HG03432 (cell line): ENCODE results near the gene TMTC2.

Experiments
- ATAC-seq: cut with Tn5 transposase; IDR thresholded peaks from one replicate; pipeline ENCODE4 v1.9.1; 2021; ENCODE audit warnings: mild to moderate bottlenecking, moderate library complexity; ENCODE audit not compliant: unreplicated experiment

TMTC2 gene

DNA sequence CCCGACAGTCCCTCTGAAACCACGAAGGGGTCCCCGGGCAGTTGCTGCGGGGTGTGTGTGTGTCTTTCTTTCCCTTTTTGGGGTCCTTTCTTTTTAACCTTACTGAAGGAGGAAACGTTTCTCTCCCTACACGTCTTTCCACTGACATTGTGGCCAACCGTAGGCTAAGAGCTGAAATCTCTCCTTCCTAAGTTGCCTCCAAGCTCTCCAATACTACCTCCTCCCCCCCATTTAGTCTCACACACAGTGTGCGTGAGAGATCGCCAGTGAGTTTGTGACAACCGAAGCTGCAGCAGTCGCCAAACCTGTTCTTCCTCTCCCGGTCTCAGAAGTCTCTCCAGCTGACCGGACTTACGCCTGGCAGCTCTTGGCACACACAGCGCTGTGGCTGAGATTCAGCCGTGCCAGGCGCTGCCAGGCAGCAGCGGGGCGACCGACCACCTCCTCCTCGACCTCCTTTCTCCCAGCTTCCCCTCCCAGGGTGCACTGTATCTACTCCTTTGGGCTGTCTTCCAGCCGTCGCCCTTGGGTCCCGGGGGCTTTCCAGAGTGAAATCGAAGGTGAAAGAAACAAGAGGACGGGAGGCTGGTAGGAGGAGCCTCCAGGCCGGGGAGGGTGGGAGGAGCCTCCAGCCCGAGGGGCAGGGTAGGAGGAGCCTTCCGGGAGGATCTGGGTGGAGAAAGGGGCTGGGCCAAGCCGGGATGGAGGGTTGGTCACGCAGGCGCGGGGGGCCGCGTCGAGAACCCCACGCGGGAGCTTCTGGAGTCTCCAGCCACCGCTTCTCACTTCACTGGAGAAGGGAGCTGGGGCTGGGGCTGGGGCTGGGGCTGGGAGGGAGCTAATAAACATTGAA, at the start of gene TMTC2:
TMTC2 (plus strand) TSS at position 739 of the 853 bp plus-strand sequence.
- peak; percentile 87 for ATAC-seq

DNA sequence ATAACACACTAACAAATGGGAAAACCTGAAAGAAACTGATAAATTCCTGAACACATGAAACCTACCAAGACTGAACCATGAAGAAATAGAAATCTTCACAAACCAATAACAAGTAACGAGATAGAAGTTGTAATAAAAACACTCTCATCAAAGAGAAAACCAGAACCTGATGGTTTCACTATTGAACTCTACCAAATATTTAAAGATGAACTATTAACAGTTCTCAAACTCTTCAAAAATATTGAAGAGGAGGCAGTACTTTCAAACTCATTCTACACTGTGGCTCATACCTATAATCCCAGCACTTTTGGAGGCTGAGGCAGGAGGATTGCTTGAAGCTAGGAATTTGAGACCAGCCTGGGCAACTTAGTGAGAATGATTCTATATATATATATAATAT, 48.4 kb upstream of the TMTC2 start:
- peak; percentile 53 for ATAC-seq

DNA sequence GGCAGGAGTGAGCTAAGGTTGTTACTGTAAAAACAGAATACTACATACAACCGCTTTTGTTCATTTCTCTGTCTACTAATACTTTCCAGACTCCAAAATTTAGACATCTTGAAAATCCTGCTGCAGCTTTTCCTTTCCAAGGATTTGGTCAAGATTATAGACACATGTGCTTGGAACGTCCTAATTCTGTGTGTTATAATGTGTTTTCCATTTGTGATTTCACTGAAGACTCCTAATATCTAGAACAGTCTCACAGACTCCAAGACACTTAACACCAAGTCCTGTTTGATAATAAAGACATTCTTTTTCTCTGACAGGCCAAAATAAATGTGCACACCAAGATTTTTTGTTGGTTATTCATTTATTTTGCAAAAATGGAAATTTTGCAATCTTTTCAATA, 41.8 kb upstream of the TMTC2 start:
- no peak for ATAC-seq

DNA sequence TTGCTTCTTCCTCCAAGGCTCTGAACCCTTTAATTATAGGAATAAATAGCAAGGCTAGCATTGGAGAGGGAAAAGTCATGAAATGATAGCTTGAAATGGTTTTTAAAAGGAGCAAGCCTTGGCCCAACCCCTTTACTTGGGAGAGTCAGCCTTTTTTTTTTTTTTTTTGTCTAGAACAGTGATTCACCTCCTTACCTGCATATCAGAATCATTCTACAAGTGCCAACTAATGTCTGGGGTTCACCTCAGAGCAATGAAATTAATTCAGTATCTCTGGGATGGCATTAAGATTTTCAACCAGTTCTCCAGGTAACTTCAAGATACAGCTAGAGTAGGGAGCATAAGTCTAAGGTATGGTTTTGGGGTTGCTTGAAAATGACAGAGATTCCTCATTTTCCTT, 41.3 kb upstream of the TMTC2 start:
- ATAC-seq, result no peak

GRCh38 chr12:82647853-82648252, 38.9 kb upstream of the TMTC2 start:
- ATAC-seq, result no peak

DNA sequence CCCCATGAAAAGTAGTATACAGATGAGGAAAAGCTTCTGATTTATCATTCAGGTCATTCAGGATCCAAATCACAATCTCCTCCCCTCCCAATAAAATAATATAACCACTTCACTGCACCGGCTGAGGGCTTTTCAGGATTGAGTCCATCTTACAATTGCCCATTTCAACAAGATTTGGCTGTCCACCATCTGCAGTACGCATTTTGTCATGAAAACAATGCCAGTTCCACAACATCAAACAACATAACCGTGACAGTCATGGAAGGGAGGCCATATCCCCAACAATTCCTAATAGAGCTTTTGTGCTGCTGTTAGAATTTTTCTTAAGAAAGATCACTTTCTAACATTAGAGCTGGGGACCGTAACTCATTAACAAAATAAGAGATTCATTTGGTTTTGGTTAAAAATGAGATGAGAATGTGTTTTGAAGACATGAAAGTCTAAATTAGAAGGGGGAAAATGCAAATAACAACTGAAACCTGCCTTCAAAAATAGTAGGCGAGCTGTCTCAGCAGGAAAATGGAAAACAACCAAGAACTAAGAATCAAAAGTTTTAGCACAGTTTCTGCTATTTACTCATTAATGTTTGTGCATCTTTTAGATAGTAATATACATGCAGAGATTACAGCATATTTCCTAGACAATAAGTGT, 38.3 kb upstream of the TMTC2 start:
- ATAC-seq, result peak; percentile 45

GRCh38 chr12:82650627-82651337, 35.9 kb upstream of the TMTC2 start:
- peak; percentile 96 for ATAC-seq

DNA sequence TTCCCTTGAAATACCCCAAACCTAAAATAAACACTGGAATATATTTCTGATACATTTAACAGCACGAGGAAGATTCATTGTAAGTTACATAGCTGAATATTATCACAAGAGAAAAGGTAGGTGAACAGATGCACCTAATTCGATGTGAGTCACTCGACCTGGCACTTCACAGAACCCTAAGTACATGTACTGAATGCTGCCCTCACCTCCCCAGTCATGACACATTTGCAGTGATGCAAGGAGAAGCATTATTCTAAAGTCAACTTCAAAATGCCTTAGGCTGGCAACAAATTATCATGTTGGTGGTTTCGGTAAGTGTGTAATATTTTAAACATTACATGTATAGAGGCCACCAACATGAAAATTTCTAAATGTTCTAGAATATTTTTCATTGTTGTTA, 35.2 kb upstream of the TMTC2 start:
- ATAC-seq, result no peak

DNA sequence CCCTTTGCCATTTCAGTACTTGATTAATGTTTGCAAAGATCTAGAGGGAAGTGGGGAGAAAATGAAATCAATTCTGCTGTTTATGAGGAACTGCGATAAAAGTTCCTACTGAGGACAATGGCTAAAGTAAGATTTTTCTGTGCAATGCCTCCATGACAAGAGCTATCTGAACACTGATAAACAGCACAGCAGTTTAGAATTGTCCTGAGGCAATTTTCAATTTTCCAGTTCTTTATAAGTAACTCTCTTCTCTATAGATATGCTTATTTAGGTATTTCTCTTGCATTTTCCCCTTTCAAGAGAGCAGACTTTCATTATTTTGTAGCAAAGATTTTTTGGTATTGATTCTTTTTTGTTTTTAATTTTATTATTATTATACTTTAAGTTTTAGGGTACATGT, 34.6 kb upstream of the TMTC2 start:
- no peak for ATAC-seq

DNA sequence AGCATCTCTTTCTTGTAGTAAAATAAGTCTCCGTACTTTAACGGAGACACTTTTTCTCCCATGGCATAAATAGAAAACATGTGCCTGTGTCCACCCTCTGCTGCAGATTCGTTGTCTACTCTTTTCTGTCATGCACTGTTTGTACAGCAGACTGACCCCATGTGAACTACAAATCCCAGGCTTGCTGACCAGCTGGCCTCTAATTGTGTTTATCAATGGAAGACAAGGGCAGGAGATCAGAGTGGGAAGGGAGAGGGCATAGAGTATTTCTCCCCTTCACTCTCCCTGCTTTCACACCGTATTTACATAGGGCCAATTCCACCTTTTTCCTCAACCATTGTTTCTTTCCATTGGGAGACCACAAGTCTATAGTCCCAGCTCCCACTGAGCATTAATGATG, 31.0 kb upstream of the TMTC2 start:
- no peak for ATAC-seq

DNA sequence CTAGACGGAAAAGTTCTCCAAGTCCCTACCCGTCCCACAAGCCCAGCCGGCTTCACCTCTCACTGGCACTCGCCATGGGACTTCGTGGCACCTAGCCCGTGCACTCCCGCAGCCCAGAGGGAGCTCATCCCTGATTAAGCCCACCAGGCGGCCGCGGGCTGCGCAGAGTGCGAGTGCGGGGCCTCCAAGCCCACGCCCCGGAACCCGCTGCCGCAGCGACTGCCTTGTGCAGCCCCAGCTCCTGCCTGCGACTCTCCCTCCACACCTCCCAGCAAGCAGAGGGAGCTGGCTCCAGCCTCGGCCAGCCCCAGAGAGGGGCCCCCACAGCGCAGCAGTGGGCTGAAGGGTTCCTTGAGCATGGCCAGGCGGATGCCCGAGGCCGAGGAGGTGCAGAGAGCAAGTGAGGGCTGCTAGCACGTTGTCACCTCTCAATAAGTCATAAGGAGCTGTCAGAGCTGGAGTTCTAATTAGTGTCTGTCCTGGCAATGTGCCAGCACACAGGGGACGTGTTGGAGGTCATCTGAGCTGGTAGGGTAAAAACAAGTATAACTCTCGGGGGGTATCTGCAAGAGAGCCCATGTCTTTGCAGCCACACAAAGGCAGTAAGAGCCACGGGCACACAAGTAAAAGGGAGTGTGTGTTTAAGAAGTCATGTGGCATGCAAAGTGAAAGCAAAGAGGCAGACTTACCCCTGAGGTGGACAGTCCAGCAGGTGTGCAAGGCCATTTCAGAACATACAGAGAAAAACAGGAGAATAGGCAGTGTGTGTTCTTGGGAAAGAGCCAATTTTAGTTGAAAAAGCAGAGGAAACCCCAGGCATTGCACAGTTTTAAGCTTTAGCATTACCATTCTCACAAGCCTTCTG, 27.1 kb upstream of the TMTC2 start:
- ATAC-seq, result no peak

DNA sequence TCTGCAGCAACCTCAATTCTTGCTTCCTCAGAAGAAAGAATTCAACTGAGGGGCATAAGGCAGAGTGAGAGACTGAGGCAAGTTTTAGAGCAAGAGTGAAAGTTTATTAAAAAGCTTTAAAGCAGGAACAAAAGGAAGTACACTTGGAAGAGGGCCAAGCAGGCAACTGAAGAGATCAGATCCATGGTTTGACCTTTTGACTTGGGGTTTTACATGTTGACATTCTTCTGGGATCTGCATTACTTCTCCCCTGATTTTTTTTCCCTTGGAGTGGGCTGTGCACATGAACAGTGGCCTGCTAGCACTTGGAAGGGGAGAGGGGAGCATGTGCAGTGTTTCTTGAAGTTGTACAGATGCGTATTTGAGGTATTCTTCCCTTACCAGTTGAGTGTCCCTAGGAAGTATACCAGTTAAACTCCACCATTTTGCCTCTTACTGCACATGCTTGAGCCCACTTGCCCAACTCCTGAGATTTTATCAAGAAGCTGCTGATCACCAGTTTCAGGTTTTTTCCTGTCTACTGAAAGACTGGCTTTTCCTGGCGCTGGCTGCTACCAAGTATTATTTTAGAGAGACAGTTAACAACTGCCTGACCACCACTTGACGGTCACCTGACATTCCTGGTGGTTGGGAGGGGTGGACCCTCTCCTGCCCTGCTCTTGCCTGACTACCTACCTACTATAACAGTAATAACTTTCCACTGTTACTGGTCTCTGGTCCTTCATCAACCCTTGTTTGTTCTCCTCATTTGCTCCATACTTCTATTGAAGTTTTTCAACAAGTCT, 26.0 kb upstream of the TMTC2 start:
- no peak for ATAC-seq

GRCh38 chr12:82663893-82664292, 22.8 kb upstream of the TMTC2 start:
- ATAC-seq, result no peak

- peak; percentile 76 for ATAC-seq
These were observed 21.4 kb upstream of the TMTC2 start for GRCh38 chr12:82665142-82665923.

DNA sequence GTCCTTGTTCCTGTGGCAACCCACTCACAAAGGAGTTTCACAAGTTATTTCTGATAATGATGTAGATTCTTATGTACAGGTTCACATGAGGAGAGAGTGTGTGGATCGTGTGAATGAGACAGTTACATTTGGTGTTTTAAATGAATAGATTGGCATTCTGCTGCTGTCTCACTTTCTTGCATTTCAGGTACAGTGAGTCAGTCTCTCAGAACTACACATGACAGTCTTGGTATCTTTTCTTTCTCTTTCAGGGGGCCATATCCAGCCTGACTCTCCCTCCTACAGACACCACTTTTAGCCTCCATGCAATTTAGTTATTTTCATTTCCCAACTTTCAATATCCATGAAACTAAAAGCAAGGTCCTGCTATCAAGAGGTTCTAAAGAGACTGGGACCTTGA, 19.9 kb upstream of the TMTC2 start:
- no peak for ATAC-seq

GRCh38 chr12:82671673-82672195, 15.0 kb upstream of the TMTC2 start:
- ATAC-seq, result no peak

- no peak for ATAC-seq
These were observed 13.8 kb upstream of the TMTC2 start for GRCh38 chr12:82672811-82673495.

DNA sequence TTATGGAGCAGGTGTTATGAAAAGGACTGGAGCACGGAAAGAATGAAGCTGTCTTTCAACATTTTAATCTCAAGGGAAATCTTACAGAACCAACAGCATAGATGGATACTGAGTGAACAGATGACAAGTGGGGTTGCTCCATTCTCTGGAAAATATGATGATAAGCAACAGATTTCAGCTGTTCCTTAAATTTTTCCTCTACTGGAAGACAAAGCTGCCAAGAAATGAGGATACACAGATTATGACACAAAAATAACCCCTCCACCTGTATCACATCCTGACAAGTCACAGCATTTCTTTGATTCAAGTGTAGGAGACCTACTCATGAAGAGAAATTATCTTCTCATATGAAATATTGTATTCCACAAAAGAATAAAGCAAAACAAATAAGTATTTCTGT, 13.0 kb upstream of the TMTC2 start:
- ATAC-seq, result no peak
